Suppressor macrophage (primary cell): Measurements from ENCODE around the gene OPCML.

Source experiments
- DNase-seq, 4 experiments: peaks; one replicate each; pipeline ENCODE4 v3.0.0-alpha.2; 2020 to 2022

Gene OPCML

GRCh38 chr11:132589791-132590190 lies 942.5 kb downstream of the OPCML start:
- no peak for DNase-seq

DNA sequence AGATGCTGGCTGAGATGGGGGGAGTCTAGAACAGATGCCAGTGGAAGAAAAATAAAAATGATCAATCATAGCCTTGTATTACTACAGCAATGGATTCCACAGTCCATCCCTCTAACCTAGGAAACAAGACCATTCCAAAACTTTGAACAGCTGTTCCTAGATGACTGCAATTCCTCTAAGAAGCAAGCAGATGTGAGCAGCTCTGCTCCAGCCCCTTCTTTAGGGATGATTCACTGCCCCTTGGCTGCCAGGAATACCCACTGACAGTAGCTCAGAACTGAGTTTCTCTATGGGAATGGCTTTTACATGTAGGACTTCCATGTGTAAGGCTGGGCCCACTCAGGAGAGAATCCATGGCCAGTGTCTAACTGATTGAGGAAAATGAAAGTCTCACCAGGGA lies 943.9 kb downstream of the OPCML start:
- DNase-seq: no peak

DNA sequence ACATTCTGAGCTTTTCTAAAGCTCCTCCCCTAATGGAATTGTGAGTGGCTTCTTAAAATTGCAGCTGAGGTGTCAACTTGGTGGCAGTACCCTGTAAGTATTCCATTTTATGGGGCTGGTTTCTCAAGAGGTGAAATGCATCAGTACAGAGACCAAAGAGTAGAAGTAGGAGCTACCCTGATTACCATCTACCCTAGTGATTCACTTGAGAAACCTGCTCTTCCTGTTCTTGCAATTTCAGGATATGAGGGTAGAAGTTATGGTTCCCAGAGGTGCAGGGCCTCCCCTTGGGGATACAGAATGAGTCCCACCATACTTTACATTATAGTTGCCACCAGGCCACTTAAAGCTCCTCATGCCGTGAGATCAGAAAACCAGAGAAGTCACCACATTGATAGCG lies 944.6 kb downstream of the OPCML start:
- DNase-seq: no peak

DNA sequence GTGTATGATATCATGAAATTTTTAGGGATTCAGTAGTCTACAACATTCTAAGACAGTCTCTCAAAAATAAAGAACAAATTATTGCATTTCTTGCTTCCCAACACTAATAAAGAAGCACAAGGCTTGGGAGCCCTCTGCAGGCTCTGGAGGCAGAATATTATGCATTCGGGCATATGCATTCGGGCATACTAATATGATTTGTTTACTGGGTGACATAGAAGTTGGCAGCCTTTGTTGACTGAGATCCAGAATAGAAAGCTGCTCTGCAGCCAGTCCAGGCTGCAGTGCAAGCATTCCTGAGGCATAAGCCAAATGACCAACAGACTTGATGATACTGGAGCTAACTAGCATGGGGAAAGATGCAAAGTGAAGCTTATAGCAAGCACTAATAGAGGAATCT lies 945.5 kb downstream of the OPCML start:
- DNase-seq: no peak

- DNase-seq: no peak
Measured at GRCh38 chr11:132579634-132580327, 952.5 kb downstream of the OPCML start.

- DNase-seq: no peak
Measured at GRCh38 chr11:132579136-132579535, 953.2 kb downstream of the OPCML start.

DNA sequence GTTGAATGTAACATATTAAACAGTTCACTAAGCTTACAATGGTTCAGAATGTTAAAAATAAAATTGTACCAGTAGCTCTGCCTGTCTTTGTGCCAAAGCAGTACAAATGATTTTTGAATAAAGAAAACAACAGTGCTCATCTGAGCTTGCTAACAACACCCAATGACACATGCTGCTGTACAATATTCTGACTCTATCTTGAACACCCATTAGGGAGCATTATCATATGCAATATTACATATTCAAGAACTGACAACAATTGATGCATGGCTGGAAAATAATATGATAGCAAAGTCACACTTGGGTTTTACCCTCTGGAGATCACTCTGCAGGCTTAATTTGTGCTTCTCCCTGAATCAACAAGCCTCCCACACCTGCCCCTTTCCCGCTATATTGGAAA lies 953.7 kb downstream of the OPCML start:
- no peak for DNase-seq

GRCh38 chr11:132576706-132577105 lies 955.6 kb downstream of the OPCML start:
- no peak for DNase-seq

GRCh38 chr11:132564091-132564885 lies 968.0 kb downstream of the OPCML start:
- no peak for DNase-seq

GRCh38 chr11:132563050-132563449 lies 969.3 kb downstream of the OPCML start:
- DNase-seq: no peak

GRCh38 chr11:132561937-132562336 lies 970.4 kb downstream of the OPCML start:
- DNase-seq: no peak

DNA sequence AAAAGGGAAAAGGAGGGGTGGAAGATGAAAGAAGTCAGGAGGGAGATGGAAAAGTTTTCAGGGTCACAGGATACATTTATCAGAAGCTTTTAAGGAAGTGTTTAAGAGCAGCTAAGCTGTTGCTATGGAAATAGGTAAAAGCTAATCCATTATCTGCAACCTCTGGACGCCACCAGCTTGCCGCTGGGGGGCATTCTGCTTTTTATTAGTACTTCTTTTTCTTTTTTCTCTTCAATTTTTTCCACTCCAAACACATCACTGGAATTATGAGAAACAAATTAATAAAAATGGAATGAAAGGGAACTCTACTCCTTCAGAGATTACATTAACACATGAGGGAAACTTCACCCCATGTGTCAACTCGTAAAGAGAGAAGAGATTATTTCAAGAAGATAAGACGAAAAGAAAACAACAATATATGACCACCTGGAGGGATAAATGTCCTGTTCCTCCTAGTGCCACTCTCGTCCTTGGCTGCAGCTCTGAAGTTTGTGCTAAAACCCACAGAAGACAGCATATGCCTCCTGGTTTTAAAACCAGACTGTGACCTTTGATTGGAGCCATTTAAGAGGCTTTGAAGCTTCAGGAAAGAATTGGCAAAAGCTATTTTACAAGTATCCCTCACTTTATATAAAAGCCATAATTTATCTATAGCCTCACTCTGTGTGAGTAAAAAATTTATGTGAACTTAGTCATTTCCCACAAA lies 972.8 kb downstream of the OPCML start:
- no peak for DNase-seq

- DNase-seq: peak in 3 of 4 experiments; percentile 2 to 27 (median 26)
Measured at GRCh38 chr11:132556316-132556715, 976.0 kb downstream of the OPCML start.

- no peak for DNase-seq
Measured at GRCh38 chr11:132555617-132556016, 976.7 kb downstream of the OPCML start.

GRCh38 chr11:132551016-132551415 lies 981.3 kb downstream of the OPCML start:
- no peak for DNase-seq

DNA sequence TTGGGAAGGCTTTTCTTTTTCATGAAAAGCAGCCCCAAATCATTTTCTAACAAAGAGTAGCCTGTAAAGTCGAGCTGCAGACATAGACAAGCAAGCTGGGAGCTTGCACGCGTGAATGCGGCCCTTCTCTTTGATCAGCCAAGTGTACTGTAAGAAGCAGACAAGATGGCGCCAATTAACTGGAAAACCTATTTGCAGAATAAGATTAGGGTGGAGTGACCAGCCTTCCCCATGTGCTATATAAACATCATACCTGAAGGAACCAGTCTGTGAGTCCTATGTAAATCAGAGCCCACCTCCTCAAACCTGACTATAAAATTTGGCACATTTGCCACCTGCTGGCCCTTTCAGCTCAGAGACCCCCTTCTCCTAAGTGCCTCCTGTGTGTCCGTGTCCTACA lies 982.7 kb downstream of the OPCML start:
- no peak for DNase-seq

GRCh38 chr11:132549001-132549400 lies 983.3 kb downstream of the OPCML start:
- DNase-seq: no peak

GRCh38 chr11:132544007-132544406 lies 988.3 kb downstream of the OPCML start:
- no peak for DNase-seq

GRCh38 chr11:132541794-132542193 lies 990.5 kb downstream of the OPCML start:
- DNase-seq: no peak

DNA sequence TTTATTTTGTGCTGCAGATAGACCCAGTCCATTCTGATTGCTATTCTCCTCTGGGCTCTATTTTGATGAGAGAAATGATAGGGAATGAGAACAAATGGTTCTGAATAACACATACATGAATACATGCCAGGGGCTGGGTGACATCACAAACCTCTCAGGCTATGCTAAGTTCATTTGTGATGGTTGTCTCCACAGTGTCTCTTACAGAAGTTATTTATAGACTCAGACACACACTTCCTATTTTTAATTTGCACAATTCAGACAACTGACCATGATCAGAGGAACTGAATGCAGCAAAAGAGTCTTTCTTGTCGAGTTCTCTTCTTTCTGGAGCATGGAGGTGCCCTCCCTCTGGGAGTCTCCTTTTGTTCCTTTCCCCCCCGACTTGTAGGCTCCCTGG lies 991.7 kb downstream of the OPCML start:
- peak in 2 of 4 experiments; percentile 20 to 37 for DNase-seq

- no peak for DNase-seq
Measured at GRCh38 chr11:132539590-132540368, 992.5 kb downstream of the OPCML start.

- DNase-seq: peak in 1 of 4 experiments; percentile 29
Measured at GRCh38 chr11:132538642-132539041, 993.7 kb downstream of the OPCML start.

DNA sequence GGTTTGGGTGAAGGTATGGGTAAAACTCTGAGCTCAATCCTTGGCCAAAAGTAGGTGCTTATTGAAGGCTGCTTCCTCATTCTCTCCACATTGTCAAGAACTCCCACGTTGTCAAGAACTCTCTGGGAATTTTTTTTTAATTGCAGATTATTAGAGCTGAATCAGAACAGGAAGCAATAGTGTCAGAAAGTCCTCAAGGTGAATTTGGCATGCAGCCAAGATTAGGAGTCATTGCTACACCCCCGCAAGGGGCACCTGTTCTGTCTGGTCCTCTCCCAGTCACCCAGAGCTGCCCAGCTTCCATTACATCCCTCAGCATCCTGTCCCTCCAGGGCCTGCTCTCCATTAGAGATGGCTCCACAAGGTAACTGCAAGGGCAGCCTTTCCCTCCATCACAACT lies 996.5 kb downstream of the OPCML start:
- DNase-seq: no peak
